B cell (primary cell): ENCODE results near the gene ARHGAP22.

ENCODE experiments used
- EZH2 ChIP-seq: IDR thresholded peaks from 2 replicates; pipeline ENCODE4 v1.6.1; 2012; ENCODE audit warnings: borderline replicate concordance, low read depth, mild to moderate bottlenecking, moderate library complexity, low read length; ENCODE audit not compliant: insufficient read depth, poor library complexity, severe bottlenecking
- TF ChIP-seq, protein P1 (sequence below): fragments of 200-600 bp; IDR thresholded peaks from one replicate; pipeline ENCODE4 v1.8.0; 2022; ENCODE audit warnings: antibody characterized with exemption, mild to moderate bottlenecking

DNA sequence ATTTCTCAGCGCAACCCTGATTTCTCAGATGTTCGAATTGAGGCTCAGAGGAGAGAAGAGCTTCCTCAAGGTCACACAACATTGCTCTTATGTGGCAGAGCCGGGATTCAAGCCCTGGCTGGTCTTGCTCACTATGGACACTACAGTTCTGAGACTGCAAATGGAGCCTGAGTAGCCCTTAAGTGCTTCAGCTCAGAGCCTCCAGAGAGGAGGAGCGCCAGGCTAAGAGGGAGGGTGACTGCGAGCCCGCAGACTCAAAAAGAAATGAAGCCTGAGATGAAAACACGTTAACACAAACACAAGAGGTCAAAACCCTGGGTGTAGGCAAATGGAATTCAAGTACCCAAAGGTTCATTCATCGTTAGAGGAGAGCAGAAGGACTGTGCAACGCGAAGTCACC, 13.9 kb downstream of the ARHGAP22 start:
- TF ChIP-seq, protein P1, sequence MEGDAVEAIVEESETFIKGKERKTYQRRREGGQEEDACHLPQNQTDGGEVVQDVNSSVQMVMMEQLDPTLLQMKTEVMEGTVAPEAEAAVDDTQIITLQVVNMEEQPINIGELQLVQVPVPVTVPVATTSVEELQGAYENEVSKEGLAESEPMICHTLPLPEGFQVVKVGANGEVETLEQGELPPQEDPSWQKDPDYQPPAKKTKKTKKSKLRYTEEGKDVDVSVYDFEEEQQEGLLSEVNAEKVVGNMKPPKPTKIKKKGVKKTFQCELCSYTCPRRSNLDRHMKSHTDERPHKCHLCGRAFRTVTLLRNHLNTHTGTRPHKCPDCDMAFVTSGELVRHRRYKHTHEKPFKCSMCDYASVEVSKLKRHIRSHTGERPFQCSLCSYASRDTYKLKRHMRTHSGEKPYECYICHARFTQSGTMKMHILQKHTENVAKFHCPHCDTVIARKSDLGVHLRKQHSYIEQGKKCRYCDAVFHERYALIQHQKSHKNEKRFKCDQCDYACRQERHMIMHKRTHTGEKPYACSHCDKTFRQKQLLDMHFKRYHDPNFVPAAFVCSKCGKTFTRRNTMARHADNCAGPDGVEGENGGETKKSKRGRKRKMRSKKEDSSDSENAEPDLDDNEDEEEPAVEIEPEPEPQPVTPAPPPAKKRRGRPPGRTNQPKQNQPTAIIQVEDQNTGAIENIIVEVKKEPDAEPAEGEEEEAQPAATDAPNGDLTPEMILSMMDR = no peak
- TF ChIP-seq EZH2 = no peak
